Measurements from ENCODE around the gene AMOT.
A peak's percentile ranks its signal among the peaks of the same experiment; 100 is the strongest.
"Not testable (repeated sequence)": the region's sequence is repeated elsewhere in the genome, so short reads cannot be mapped to it uniquely, and the experiment has no call there.

The AMOT gene

GRCh38 chrX:112868586-112868985 lies 28.0 kb upstream of the AMOT start:
- no peak for TF ChIP-seq CTCF (IDR thresholded peaks at IDR 0.05; ENCODE audit: extremely low read depth, missing control alignments)
- no peak for DNase-seq (ENCODE audit: low spot score)

- no peak for TF ChIP-seq CTCF (IDR thresholded peaks at IDR 0.05; ENCODE audit: extremely low read depth, missing control alignments)
- no peak for DNase-seq (ENCODE audit: low spot score)
These were observed 26.9 kb upstream of the AMOT start for GRCh38 chrX:112867570-112867969.

DNA sequence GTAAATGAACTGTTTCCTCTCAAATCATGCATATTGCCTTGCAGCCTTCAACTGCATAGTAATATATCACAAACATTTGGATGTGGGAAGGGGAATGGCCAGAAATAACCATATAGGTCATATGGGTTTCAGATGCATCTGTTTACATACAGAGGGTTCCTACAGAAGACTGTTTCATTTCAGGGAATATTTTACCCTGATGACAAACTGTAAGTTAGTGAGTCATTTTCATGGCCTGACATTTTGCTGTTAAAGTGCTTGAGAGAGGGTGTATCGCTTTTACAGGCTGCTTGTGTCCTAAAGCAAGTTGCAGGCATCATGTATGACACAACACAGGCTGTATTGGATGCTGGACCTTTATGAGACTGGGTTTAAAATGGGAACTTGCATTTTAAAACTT lies 25.5 kb upstream of the AMOT start:
- no peak for DNase-seq (ENCODE audit: low spot score)
- no peak for TF ChIP-seq CTCF (IDR thresholded peaks at IDR 0.05; ENCODE audit: extremely low read depth, missing control alignments)

DNA sequence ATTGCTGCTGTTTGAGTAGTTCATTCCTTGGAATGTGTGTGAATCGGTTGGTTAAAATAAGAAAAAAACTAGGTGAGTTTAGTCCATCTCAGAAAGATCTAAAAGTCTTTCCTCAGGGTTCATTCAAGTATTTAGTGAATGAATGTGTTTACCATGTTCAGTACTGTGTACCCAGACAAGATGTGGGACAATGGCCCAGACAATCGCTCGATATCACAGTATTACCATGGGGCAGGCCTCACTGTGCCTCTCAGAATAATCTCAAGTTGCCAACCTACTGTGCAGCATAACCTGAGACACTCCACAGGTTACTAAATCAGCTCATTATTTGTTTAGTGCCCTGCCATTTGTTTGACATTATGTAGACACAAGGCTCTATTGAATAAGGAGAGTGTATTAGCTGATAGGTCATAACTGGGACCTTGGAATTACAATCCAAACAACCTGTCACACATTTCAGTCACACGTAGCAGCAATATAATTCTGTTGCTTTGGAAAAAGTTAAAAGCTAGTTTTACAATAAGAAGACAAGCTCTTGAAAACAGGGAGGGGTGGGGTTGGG lies 24.9 kb upstream of the AMOT start:
- no peak for TF ChIP-seq CTCF (IDR thresholded peaks at IDR 0.05; ENCODE audit: extremely low read depth, missing control alignments)
- no peak for DNase-seq (ENCODE audit: low spot score)

DNA sequence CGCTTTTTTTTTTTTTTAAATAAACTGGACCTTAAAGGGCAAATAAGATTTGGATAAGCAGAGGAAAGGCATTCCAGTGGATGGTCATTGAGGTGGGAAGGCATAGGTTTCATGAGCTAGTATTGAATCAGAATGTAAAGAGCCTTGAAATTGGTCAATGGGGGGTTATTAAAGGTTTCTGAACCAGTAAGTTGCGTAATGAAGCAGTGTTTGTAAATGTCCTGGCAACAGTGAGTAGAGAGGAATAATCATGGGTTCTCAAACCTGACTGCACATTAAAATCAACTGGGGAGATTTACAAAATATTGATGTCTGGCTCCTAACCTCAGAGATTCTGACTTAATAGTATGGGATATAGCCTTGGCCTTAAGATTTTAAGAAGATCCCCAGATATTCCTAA lies 23.2 kb upstream of the AMOT start:
- TF ChIP-seq CTCF (IDR thresholded peaks at IDR 0.05; ENCODE audit: extremely low read depth, missing control alignments), result no peak
- no peak for DNase-seq (ENCODE audit: low spot score)

- TF ChIP-seq CTCF (IDR thresholded peaks at IDR 0.05; ENCODE audit: extremely low read depth, missing control alignments), result no peak
- peak; percentile 29 for DNase-seq (ENCODE audit: low spot score)
These were observed 16.8 kb upstream of the AMOT start for GRCh38 chrX:112857478-112857878.

GRCh38 chrX:112854901-112855300 lies 14.3 kb upstream of the AMOT start:
- DNase-seq (ENCODE audit: low spot score), result not testable (repeated sequence)

DNA sequence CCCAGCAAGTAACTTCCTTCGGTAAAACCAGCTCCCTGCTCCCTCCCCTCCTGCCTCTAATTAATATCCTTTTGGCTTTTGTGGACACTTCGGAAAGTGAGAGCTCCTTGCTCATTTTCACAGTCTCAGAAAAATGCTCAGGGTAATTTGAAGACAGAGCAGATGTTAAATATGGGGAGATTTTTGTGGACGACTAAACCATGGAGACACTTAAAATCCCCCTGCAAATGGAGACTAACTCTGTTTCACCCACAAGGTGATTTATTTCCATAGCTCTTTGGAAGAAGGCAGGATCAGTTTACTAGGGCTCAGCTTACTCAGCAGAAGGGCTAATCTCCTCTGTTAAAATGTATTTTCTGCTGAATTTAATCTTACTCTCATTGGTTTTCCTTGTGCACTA lies 12.2 kb upstream of the AMOT start:
- DNase-seq (ENCODE audit: low spot score), result no peak
- TF ChIP-seq CTCF (IDR thresholded peaks at IDR 0.05; ENCODE audit: extremely low read depth, missing control alignments), result no peak

Data from GM20000 (cell line).